GM18868 (cell line): ENCODE measurements around the gene UBE2U.
"Not testable (repeated sequence)": the region's sequence is repeated elsewhere in the genome, so short reads cannot be mapped to it uniquely, and the experiment has no call there.

Experiments used
- ATAC-seq: cut with Tn5 transposase; IDR thresholded peaks from one replicate; pipeline ENCODE4 v1.9.1; 2021; ENCODE audit warnings: mild to moderate bottlenecking, moderate library complexity; ENCODE audit not compliant: unreplicated experiment

UBE2U gene

DNA sequence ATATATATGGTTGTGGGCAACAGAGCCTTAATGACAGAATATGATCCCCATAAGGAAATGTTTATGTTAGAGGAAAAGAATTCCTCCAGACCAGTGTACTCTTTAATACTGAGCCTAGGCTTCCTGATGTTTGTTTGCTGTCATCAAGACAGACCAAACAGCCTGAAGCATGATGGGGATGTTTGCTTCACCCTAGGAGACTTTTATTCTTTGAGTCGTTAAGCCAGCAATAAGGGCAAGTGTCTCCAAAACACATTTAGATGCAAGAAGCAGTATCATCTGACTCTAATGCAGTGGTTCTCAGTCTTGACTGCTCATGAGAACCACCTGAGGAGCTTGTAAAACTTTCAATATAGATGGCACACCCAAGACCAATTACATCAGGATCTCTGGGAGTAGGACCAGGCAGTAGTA lies 33.1 kb downstream of the UBE2U start:
- ATAC-seq = no peak

DNA sequence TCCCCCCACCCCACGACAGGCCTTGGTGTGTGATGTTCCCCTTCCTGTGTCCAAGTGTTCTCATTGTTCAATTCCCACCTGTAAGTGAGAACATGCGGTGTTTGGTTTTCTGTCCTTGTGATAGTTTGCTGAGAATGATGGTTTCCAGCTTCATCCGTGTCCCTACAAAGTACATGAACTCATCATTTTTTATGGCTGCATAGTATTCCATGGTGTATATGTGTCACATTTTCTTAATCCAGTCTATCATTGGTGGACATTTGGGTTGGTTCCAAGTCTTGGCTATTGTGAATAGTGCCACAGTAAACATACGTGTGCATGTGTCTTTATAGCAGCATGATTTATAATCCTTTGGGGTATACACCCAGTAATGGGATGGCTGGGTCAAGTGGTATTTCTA lies 36.1 kb downstream of the UBE2U start:
- not testable (repeated sequence) for ATAC-seq

DNA sequence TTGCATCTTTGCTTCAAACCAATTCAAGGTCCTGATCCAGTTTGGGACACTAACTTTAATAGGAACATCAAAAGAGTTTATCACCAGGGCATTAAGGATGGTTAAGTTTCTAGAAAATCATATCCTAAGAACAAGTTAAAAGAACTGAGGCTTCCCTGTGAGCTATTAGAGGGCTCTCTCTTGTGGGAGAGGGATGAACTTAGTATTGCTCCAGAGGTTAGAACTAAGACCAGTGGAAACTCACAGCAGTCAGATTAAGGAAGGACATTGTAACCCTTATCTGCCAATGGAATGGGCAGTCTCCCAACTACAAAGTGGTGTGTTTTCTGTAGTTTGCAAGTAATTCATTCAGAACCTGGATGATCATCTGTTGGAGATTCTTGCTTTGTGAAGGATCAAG lies 36.8 kb downstream of the UBE2U start:
- ATAC-seq = no peak

DNA sequence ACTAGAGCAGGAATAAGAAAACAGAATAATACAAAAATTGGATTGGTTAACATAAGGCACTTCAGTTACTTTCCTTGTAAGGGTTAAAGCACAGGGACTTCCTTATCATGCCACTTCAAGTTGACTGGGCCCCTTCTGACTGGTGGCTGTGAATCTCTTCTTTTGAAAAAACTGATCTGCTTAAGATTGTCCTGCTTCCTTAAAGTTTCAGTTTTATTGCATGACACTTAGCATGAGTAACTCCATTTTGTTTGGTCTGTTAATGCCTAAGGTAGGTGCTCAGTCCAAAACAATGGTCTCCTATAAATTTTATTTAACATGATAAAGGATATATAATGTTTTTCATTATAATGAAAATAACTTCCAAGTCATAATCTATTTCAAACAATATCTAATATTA lies 37.6 kb downstream of the UBE2U start:
- ATAC-seq = no peak

DNA sequence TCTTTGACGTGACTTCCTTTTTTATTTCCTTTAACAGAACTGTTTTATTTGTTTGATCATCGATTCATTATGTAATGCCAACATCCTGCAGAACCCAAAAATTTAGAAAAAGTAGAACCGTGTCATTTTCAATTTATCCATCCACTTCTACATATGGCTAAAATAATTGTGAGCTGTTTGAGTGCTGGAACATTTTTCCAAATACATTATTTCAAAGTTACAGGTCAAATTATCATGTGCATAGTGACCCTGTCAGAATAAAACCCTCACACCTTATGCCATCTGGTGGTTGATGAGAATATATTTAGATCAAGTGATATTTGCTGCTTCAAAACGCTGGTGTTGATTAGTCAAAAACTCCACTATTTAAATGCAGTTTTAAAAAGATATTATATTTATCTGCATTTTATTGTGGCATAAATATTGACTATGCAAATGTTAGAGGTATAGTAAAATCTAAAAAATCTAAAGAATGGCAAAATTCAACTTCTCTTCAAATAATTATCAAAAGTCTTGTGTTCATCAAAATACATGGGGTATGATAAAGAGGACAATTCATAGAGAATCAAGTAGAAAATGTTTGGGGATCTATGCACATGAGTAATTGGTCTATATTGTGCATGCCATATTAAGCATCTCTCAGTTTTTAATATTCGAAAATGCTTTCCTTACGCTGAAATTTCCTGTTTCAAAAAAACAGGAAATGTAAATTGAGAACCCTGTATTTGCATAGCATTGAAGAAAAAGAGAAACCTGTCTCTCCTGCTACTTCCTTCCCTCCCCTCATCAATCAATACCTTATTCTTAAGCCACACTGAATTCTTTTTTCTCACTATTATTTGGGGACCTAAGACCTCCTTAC lies 39.7 kb downstream of the UBE2U start:
- ATAC-seq = no peak

DNA sequence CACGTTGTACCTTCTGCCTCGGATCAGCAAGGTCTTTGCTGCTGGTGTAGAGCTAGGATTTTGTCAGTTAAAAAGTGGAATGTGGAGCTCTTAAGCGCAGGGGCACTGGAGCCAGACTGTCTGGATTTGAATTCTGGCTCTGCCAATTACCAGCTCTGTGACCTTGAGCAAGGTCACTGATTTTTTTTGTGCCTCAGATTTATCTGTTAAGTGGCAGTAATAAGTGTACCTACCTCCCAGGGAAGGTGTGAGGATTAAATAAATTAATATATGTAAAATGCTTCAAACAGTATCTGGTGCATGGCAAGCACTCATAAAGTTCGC lies 40.3 kb downstream of the UBE2U start:
- ATAC-seq = no peak

DNA sequence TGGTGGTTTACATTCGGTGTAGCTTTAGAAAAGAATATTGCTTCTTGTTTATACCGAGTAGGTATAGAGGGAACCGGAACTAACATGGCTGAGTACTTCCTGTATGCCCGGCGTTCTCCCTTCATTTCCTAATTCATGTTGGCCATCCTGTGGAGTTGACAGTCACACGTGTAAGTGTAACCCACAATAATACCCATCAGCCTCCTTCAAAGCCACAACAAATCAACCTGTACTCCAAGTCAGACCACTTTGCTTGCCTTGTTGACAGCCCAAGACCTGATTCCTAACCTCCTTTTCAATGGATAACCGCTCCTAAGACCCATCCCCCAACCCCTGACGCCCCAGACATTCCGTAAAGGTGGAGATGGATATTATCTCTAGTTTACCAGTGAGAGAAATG lies 42.1 kb downstream of the UBE2U start:
- no peak for ATAC-seq

DNA sequence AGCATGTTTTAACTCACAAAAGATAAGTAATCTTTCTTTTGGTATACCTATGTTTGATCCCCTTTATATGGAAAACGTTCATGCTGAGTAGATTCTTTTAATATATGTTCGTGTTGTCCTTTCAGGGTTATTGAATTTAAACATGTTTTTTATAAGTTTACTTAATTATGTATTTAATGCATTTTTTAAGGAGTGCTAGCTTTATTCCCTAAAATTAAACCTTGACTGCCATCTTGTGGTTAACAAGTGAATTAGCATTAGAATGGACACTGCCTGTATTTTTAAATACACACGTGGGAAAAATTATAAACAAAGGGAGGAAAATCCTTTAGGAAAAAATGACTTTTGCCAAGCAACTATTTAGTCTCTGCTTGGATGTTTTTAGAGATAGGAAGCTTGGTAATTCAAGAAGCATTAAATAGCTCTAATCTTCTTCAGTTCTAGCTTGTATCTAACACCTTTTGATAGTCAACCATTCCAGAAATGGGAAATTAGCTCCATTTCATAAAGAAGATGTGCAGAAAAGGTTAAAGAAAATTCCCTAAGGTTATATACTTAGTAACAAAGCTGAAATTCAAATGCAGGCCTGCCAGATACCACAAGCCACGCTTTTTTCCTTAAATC lies 43.0 kb downstream of the UBE2U start:
- peak; percentile 63 for ATAC-seq

DNA sequence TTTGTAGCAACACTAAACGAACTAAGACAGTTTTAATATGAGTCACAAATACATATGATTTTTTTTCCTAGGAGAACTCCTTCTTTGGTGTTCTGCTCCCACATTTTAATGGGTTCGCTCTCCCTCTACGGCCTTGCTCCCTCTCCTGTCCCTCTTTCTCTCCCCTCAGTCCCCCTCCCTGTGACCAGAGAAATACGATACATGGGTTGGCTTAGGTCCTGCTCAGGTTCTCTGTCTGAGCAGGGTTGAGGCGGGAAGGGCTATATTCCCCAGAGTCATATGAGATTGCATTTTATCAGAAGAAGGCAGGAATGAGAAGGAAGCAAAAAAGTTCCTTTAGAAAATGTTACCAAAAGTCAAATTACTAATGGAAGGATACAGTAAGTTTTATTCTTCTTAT lies 44.6 kb downstream of the UBE2U start:
- no peak for ATAC-seq

DNA sequence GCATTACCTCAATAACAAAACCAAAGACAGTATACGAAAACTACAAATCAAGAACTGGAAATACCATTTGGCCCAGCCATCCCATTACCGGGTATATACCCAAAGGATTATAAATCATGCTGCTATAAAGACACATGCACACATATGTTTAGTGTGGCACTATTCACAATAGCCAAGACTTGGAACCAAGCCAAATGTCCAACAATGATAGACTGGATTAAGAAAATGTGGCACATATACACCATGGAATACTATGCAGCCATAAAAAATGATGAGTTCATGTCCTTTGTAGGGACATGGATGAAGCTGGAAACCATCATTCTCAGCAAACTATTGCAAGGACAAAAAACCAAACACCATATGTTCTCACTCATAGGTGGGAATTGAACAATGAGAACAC lies 47.0 kb downstream of the UBE2U start:
- not testable (repeated sequence) for ATAC-seq

DNA sequence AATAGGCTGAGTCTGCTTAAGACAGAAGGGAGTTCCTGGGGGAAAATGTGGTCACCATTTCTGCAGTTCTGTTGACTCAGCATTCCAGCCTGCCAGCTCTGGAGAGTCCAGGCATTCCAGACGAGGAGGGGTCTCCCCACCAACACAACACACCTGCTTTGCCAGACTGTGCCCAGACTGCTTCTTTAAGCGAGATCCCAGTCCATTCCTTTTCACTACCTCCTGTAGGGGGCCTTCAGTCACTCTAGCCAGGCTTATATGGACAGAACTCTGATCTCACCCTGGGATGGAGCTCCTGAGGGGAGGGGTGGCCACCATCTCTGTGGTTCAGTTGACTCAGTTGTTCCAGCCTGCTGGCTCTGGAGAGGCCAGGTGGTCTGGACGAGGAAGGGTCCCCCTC lies 48.5 kb downstream of the UBE2U start:
- no peak for ATAC-seq

DNA sequence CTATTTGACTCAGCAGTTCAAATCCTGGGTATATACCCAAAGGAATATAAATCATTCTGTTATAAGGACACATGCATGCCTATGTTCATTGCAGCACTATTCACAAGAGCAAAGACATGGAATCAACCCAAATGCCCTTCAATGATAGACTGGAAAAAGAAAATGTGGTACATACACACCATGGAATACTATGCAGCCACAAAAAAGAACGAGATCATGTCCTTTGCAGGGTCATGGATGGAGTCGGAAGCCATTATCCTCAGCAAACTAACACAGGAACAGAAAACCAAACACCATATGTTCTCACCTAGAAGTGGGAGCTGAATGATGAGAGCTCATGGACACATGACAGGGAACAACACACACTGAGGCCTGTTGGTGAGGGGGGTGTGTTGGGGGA lies 53.8 kb downstream of the UBE2U start:
- ATAC-seq = not testable (repeated sequence)

DNA sequence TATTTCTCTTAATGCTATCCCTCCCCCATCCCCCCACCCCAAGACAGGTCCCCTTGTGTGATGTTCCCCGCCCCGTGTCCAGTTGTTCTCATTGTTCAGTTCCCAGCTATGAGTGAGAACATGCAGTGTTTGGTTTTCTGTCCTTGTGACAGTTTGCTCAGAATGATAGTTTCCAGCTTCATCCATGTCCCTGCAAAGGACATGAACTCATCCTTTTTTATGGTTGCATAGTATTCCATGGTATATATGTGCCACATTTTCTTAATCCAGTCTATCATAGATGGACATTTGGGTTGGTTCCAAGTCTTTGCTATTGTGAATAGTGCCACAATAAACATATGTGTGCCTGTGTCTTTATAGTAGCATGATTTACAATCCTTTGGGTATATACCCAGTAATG lies 55.0 kb downstream of the UBE2U start:
- not testable (repeated sequence) for ATAC-seq

DNA sequence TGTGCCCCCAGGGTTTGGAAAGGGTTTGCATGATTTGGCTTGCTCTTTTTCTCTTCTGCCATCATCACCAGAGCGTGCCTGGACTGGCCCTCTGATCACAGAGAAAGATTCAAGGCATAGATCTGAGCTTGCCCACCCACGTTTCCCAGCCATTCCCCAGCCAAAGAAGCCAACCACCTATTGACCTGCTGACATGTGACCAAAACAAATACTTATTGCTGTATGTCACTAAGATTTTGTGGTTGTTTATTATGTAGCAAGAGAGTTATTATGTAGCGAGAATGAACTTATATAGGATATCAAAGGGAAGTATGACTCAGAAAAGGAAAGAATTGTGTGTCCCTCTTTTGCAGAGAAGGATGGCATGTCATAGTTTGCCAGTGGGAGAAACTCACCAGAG lies 59.9 kb downstream of the UBE2U start:
- ATAC-seq = no peak

DNA sequence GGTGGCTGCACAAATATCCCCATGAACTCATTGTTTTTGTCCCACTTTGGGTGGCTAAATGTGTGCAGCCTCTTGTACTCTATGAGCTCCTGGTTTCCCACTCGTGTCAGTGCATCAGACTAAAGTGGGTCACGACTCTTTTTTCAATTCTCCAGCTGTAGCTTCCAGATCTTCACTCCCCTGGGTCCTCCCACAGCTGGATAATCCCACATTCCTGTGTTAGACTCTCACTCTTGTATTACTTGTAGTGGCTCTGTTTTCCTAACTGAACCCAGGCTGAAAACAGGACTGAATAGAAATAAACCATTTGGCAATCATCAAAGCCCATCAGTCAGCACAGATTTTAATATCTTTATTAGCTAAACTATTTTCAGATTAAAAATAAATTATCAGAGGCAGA lies 60.4 kb downstream of the UBE2U start:
- ATAC-seq = no peak

DNA sequence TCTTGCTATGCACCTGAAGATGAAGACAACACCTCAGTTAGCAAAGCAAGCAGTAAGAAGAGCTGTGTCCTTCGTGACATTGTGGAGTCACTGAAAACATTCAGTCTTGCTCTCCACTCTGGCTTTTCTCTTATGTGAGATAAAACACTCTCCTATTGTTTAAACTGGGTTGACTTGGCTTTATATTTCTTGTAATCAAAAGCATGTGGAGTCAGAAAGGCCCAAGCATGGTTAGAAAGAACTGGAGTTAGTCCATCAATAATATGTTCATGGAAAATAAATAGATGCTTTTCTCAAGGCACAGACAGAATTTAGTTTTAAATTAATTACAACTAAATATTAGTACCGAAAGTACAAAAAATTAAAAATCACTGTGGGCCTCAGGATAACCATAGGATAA lies 61.7 kb downstream of the UBE2U start:
- no peak for ATAC-seq

DNA sequence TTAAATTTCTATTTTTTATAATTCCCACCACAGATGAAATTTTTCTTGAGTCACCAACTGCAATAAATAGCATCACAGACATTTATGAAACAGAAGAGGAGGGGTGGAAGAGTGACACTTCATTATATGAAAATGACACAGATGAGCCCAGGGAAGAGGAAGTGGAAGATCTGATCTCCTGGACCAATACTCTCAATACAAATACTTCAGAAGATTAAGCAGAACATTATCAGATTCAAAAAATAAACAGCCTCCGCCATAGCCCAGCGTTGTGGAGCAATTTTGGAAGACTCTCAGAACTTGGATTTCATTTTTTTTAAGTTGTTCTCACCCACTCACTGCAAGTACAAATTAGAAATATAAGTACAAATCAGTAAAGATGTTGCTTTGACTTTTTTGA lies 63.6 kb downstream of the UBE2U start:
- ATAC-seq = no peak

DNA sequence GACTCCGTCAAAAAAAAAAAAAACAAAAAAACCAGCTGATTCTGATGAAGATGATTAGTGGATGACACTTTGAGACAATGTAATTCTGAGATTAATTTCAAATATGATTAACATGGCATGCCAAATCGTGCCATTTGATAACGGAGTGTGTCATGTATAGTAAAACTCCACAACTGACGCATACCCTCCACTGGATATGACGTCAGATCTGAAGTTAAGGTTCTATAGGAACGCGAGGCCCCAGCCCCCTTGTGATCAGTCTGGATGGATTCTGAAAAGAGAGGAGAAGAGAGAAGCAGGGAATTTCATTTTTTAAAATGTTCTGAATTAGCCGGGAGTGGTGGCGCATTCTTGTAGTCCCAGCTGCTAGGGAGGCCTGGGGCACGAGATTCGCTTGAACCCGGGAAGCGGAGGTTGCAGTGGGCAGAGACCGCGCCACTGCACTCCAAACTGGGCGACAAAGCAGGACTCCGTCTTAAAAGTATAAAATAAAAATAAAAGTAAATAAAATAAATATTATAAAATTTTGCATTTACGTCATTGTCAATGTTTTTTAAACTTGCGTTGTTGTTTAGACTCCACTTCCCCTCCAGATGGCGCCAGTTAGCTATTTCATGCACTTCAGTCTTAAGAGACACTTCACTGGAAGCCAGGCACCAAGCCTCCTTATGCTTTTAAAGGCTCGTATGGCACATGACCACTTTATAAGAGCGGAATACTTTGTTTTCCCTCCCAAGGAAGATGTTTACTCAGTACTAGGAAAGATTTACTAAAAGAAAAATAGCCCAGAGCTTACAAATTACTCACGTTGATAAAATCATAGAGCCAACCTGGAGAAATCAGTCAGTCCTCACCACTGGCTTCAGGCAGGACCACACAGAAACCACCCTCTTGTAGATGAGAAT lies 65.5 kb downstream of the UBE2U start:
- peak; percentile 75 for ATAC-seq

DNA sequence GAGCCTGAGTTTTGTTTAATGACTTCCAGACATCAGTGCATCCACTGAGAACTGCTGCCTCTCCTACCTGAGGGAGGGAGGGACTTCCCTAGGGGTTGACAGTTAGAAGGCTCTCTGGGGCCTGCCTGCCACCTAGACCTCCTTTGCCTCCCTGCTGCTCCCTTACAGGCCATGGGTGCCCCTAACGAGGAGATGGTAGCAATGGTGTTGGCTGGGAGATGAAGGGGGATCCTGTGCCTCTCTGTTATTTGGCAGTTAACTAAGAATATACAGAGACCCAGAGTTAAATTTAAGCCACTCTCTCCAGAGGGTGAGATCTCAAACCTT lies 66.1 kb downstream of the UBE2U start:
- no peak for ATAC-seq

DNA sequence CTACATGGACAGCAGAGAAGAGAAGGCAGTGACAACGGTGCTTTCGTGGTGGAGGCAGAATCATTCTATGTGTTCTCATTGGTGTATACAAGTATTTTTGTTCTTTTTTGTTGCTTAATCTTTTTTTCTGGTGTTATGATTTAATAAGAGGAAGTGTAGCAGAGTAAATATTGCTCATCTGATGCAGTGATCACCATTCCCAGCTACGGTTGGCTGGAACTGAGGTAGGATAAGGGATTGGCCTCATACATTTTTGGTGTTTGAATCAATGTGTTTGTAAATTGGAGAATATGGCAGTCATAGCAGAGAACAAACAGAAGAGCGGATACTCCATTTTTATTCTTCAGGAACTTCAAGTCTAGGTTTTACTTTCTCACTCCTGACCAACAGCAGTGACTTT lies 76.6 kb downstream of the UBE2U start:
- no peak for ATAC-seq

DNA sequence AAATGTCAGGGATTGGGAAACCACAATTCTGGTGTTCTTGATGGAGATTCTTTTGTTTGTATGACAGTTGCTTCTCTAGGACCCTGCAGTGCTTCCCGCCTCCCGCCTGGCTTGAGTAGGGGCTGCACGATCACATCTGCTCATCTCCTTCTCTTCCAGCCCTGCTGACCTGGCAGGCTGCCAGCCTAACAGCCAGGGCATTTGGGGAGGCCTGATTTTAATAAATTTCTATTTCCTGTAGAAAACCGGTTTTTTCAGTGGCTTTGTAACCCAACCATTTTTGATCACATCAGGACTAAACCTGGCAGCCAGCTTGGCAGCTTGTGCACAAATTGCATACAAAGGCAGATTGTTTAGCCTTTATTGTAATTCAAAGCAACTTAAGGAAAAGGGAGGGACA lies 78.9 kb downstream of the UBE2U start:
- no peak for ATAC-seq

DNA sequence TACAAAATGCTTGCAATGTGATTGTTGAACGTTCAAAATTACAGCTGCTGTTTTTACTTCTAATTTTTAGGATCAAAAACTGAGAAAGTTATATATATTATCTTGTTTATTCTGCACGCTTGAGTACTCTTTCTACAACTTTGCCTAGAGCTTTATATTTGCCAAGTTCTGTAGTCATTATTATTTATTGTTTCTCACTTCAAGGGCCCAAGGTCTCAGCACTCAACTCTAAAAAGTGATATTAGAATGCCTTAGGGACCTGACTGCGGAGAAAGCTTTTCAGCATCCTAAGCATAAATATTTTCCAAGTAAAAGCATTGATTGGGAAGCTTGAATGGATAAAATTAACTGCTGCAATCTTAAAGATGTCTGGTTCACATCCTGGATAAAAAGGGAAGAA lies 83.6 kb downstream of the UBE2U start:
- no peak for ATAC-seq
